HG03378 (cell line): ENCODE results near the gene GMDS.

Experiments
- ATAC-seq: cut with Tn5 transposase; IDR thresholded peaks from one replicate; pipeline ENCODE4 v1.9.1; 2021; ENCODE audit warnings: mild to moderate bottlenecking, moderate library complexity; ENCODE audit not compliant: unreplicated experiment

GMDS gene

GRCh38 chr6:2007165-2007564 lies 238.2 kb downstream of the GMDS start:
- ATAC-seq, result no peak

- ATAC-seq, result no peak
Measured at GRCh38 chr6:2004888-2005287, 240.5 kb downstream of the GMDS start.

GRCh38 chr6:2000962-2001361 lies 244.4 kb downstream of the GMDS start:
- no peak for ATAC-seq

GRCh38 chr6:1997702-1998101 lies 247.7 kb downstream of the GMDS start:
- no peak for ATAC-seq

GRCh38 chr6:1995636-1996035 lies 249.8 kb downstream of the GMDS start:
- ATAC-seq, result no peak

GRCh38 chr6:1993042-1993441 lies 252.4 kb downstream of the GMDS start:
- no peak for ATAC-seq

GRCh38 chr6:1991332-1991878 lies 254.0 kb downstream of the GMDS start:
- no peak for ATAC-seq

GRCh38 chr6:1988843-1989242 lies 256.6 kb downstream of the GMDS start:
- ATAC-seq, result no peak

GRCh38 chr6:1987640-1988039 lies 257.8 kb downstream of the GMDS start:
- no peak for ATAC-seq

- ATAC-seq, result no peak
Measured at GRCh38 chr6:1986454-1987243, 258.8 kb downstream of the GMDS start.

GRCh38 chr6:1984346-1984994 lies 260.9 kb downstream of the GMDS start:
- no peak for ATAC-seq

GRCh38 chr6:1983850-1984249 lies 261.6 kb downstream of the GMDS start:
- no peak for ATAC-seq

GRCh38 chr6:1972962-1973361 lies 272.4 kb downstream of the GMDS start:
- no peak for ATAC-seq

- no peak for ATAC-seq
Measured at GRCh38 chr6:1971612-1972011, 273.8 kb downstream of the GMDS start.

GRCh38 chr6:1970151-1970561 lies 275.2 kb downstream of the GMDS start:
- no peak for ATAC-seq

GRCh38 chr6:1966713-1967112 lies 278.7 kb downstream of the GMDS start:
- no peak for ATAC-seq

GRCh38 chr6:1965596-1966224 lies 279.7 kb downstream of the GMDS start:
- ATAC-seq, result no peak

GRCh38 chr6:1963596-1963995 lies 281.8 kb downstream of the GMDS start:
- no peak for ATAC-seq

- ATAC-seq, result no peak
Measured at GRCh38 chr6:1962201-1962600, 283.2 kb downstream of the GMDS start.

GRCh38 chr6:1960486-1961142 lies 284.8 kb downstream of the GMDS start:
- ATAC-seq, result no peak

GRCh38 chr6:1958257-1958656 lies 287.1 kb downstream of the GMDS start:
- no peak for ATAC-seq
